Heart right ventricle (tissue), 16 donors: ENCODE measurements around the gene ZNF740. TPM values are rescaled to one million over a fixed set of nuclear protein-coding genes. Genes with fewer than 3 reads are reported as not detected.

Source experiments
- ATAC-seq, 8 donors: fragments of 200-7000 bp; cut with Tn5 transposase; one replicate each; pipeline ENCODE4 v1.9.1; 2020; ENCODE audit warnings: mild to moderate bottlenecking in 8 of 8, moderate library complexity in 8 of 8, moderate number of reproducible peaks in 1 of 8
- DNase-seq, 2 donors: peaks; one replicate each; pipeline ENCODE4 v3.0.0-alpha.2; 2020
- H3K27ac ChIP-seq, 10 donors: fragments of 200-600 bp; sonication (generic) in 2 of 10; one replicate each; pipeline versions ENCODE4 v1.5.0 to v1.8.0; 2020 to 2022; ENCODE audit warnings: mild to moderate bottlenecking in 3 of 10
- H3K27me3 ChIP-seq, 7 donors: fragments of 200-600 bp; one replicate each; pipeline ENCODE4 v1.8.0; 2021 to 2022; ENCODE audit warnings: mild to moderate bottlenecking in 2 of 7
- H3K36me3 ChIP-seq, 9 donors: fragments of 200-600 bp; sonication (generic) in 1 of 9; one replicate each; pipeline versions ENCODE4 v1.5.0 to v1.8.0; 2020 to 2022; ENCODE audit warnings: mild to moderate bottlenecking in 2 of 9
- H3K4me1 ChIP-seq, 9 donors: fragments of 200-600 bp; sonication (generic) in 1 of 9; one replicate each; pipeline versions ENCODE4 v1.5.0 to v1.8.0; 2020 to 2022; ENCODE audit warnings: mild to moderate bottlenecking in 4 of 9
- H3K4me3 ChIP-seq, 10 donors: fragments of 200-600 bp; sonication (generic) in 2 of 10; one replicate each; pipeline versions ENCODE4 v1.5.0 to v1.8.0; 2020 to 2022; ENCODE audit warnings: mild to moderate bottlenecking in 7 of 10, moderate library complexity in 2 of 10
- H3K9me3 ChIP-seq, 11 donors: fragments of 200-600 bp in 10 of 11; sonication (generic) in 2 of 11; one replicate each; pipeline versions ENCODE4 v1.5.0 to v1.8.0; 2013 to 2022; ENCODE audit warnings: mild to moderate bottlenecking in 2 of 11, control low read depth in 1 of 11, moderate library complexity in 1 of 11
- CTCF ChIP-seq, 9 donors: fragments of 200-600 bp; sonication (generic) in 2 of 9; IDR thresholded peaks; one replicate each; pipeline versions ENCODE4 v1.5.0 to v1.8.0; 2021 to 2022; ENCODE audit warnings: antibody characterized with exemption in 9 of 9, mild to moderate bottlenecking in 5 of 9, moderate library complexity in 1 of 9
- WGBS, 2 donors: extraction: QIAGEN DNeasy Blood & Tissue Kit; methylation state at CpG; one replicate each; pipeline ENCODE4 v1.1.7; 2013; ENCODE audit warnings: inconsistent platforms in 1 of 2; 5-methylcytosine and 5-hydroxymethylcytosine counted together
- intact Hi-C, 10 donors: fragments of 100-400 bp; cut with DNase I; formaldehyde crosslinking; loops; one replicate each; pipeline versions ENCODE4 v1.11.1 to v1.14.2; 2022
- polyA plus RNA-seq, 2 donors: library from polyadenylated mRNA; stranded (reverse); fragments of 200-250 nt; gene quantifications; one replicate each; pipeline ENCODE4 v1.2.3, GENCODE V29; 2013
- total RNA-seq, 10 donors: library from RNA; stranded (reverse); fragmentation: NEBNext Ultra II Directional in 3 of 10; extraction: Animal tissue kit (Norgen Biotek cat#: 25700) in 3 of 10; gene quantifications; one replicate each; pipeline versions ENCODE4 v1.2.1 to v1.2.4, GENCODE V29; 2021 to 2023
- donor health status: Arrhythmogenic right ventricular cardiomyopathy.
- donor health status: ischemic (EF 13 %, LVEDD 7.1; RV severe dilation, severe dysfunction).
- donor health status: healthy with polysubstance abuse.
- donor health status: DM: no; HTN: yes; CAD: no.
- donor health status: DM: no; HTN: no; CAD: no.
- donor health status: ischemic (EF 25% LVEDD 6.9; RV normal size, moderate dysfunction).
- donor health status: ischemic (EF 25% LVEDD 5.7; RV mildly dilated, moderate dysfunction).
- donor health status: healthy.
- donor health status: DM: yes; HTN: yes; CAD: no.
- donor health status: Ischemic cardiomyopathy.
- donor health status: ischemic (EF 35%, LVEDD 5.7; RV mildly dilated, moderate dysfunction).
- donor health status: nonischemic (EF 11% LVEDD 7.7; RV severe dilation, severe dysfunction).
- donor health status: DM: yes; HTN: yes; CAD: no.
- donor health status: PGD.
- donor health status: ischemic (EF 29% LVEDD 5.4; RV normal size, mild dysfunction).
- donor health status: nonischemic (EF 23%, LVEDD 6.1; RV moderate dilation, normal function).

Gene ZNF740
- total and polyA plus RNA-seq, 12 donors = 2.7 to 28.9 (median 18.9) TPM

DNA sequence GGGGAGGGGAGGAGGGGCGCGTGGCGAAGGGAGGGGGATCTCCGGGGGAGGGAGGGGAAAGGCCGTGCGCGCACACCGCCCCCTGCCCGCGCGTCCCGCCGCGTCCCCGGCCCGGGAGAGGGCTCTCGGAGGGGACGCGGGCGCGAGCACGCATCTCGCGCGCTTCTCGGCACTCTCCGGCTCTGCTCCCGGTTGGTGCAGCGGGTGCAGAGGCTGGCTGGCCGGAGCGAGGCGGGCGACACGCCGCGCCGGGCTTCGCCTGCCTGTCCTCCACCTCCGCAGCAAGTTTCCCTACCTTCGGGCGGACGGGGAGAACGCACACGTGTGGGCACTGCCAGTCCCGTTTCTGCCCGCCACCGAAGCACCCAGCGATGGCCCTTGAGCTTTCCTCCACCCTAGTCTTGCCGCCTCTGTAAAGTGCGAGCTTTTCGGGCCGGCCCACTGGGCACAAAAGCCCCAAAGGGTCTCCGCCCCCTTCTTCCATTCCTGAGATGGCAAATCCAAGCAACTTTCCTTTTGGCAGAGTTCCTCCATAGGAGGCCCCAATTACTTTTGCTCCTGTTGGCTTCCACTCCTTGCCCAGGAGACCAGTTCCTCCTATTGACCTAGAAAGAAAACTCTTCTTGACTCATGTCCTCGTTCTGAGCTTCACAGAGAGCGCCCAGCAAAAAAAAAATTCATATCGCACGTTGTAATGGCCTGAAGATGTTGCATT, 566 bp downstream of the ZNF740 start:
- DNase-seq = peak; percentile 75 to 83
- TF ChIP-seq CTCF (IDR thresholded peaks at IDR 0.05) = peak in 3 of 9 donors; percentile 20 to 37 (median 34)
- peaks cover 18 to 52% (median 45%) of the 10 kb centered on the region in 9 donors for H3K4me1 ChIP-seq
- intact Hi-C loops = no loop called here
- H3K4me3 ChIP-seq = peak overlapping the region; percentile 43 to 88 (median 78)
- H3K36me3 ChIP-seq = peaks cover 0 to 44% (median 28%) of the 10 kb centered on the region in 9 donors
- peak overlapping the region; percentile 84 to 97 (median 94) for H3K27ac ChIP-seq
- no peaks in the 10 kb centered on the region for H3K9me3 ChIP-seq
- peak; percentile 73 to 92 (median 78) for ATAC-seq
- 1 to 2% methylated on average over 40 to 56 of the region's 57 CpGs for WGBS, 2 donors
- no peaks in the 10 kb centered on the region for H3K27me3 ChIP-seq

DNA sequence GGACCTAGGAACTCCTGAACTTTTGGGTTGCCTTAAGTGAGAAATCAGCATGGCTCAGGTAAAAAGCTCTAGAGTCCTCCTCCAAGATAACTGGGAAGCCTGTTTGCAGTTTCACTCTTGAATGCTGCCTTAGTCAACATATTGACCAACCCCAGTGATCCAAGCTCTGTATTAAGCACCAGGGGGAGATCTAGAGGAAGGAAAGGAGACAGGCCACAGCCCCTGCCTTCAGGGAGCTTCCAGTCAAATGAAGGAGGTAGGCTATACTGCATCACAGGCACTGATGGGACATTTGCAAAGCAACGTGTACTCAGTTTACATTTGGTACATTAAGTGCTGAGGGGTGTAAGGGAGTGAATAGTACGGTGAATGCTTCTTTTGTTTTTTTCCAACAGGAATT, 1.4 kb downstream of the ZNF740 start:
- ATAC-seq (no peak), DNase-seq (no peak)
- Histone ChIP-seq H3K27ac (peak overlapping the region in 3 of 10 donors; percentile 90 to 97 (median 94)), H3K36me3 (peaks cover 0 to 53% (median 37%) of the 10 kb centered on the region in 9 donors), H3K9me3 (no peaks in the 10 kb centered on the region), H3K27me3 (no peaks in the 10 kb centered on the region), H3K4me1 (peaks cover 18 to 52% (median 45%) of the 10 kb centered on the region in 9 donors), H3K4me3 (peak overlapping the region in 7 of 10 donors; percentile 58 to 88 (median 80))
- 67 to 81% methylated on average over 2 of the region's 2 CpGs for WGBS, 2 donors
- intact Hi-C loops = no loop called here
- no peak for TF ChIP-seq CTCF (IDR thresholded peaks at IDR 0.05)

GRCh38 chr12:53182903-53183302, 2.4 kb downstream of the ZNF740 start:
- peak overlapping the region in 1 of 10 donors; percentile 14 for H3K27ac ChIP-seq
- peaks cover 18 to 52% (median 45%) of the 10 kb centered on the region in 9 donors for H3K4me1 ChIP-seq
- no peak for TF ChIP-seq CTCF (IDR thresholded peaks at IDR 0.05)
- H3K27me3 ChIP-seq = no peaks in the 10 kb centered on the region
- H3K9me3 ChIP-seq = no peaks in the 10 kb centered on the region
- DNase-seq (no peak), ATAC-seq (no peak)
- peaks cover 0 to 63% (median 46%) of the 10 kb centered on the region in 9 donors for H3K36me3 ChIP-seq
- H3K4me3 ChIP-seq = peak overlapping the region in 2 of 10 donors; percentile 5 to 85
- intact Hi-C loops = no loop called here
- WGBS, 2 donors = 56 to 58% methylated on average over 2 of the region's 2 CpGs

DNA sequence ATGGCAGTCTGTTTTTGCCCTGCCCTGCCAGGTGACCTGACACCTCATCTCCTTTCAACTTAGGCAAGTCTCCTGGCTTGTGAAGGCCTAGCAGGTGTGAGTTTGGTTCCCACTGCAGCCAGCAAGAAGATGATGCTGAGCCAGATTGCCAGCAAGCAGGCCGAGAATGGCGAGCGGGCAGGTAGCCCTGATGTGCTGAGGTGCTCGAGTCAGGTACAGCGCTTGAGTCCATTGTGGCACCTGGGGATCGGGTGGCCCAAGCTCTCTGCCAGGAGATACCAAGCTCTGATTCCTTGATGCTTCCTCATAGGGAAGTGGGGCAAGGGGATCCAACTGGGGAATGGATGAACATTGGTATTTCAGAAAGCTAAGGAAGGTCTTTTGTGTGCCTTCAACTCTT, 4.3 kb downstream of the ZNF740 start:
- Histone ChIP-seq H3K27ac (no peak overlapping the region), H3K4me3 (no peak overlapping the region), H3K36me3 (peaks cover 0 to 80% (median 56%) of the 10 kb centered on the region in 9 donors), H3K27me3 (no peaks in the 10 kb centered on the region), H3K9me3 (no peaks in the 10 kb centered on the region), H3K4me1 (peaks cover 18 to 48% (median 37%) of the 10 kb centered on the region in 9 donors)
- no peak for DNase-seq
- WGBS, 2 donors = 94% methylated on average over 6 of the region's 6 CpGs
- ATAC-seq = no peak
- no peak for TF ChIP-seq CTCF (IDR thresholded peaks at IDR 0.05)
- intact Hi-C loops = no loop called here
